Measurements from ENCODE around the gene PDCD6IP. TPM values are rescaled to one million over a fixed set of nuclear protein-coding genes. Genes with fewer than 3 reads are reported as not detected.

Gene PDCD6IP
- total RNA-seq, 4 donors from 2014 or later, result 93.9 to 181 (median 127) TPM

GRCh38 chr3:33883951-33884561 lies 85.6 kb downstream of the PDCD6IP start:
- intact Hi-C loops (cut with DNase I; ENCODE audit: low total_unique reads) (loop anchor here (5.0 kb wide), 1 partner anchor 798 kb away; no protein-coding TSS in a partner anchor), in situ Hi-C loops (cut with MboI; ENCODE audit: low sequenced_read_pairs in 4 of 4) (loop anchor here in 3 of 4 donors (10.0 to 25.0 kb wide), 2 partner anchors 801 to 803 kb away; no protein-coding TSS in a partner anchor)
- Histone ChIP-seq H3K9me3 (no peaks in the 10 kb centered on the region), H3K27me3 (no peaks in the 10 kb centered on the region), H3K4me1 (peaks cover 12 to 15% of the 10 kb centered on the region in 2 donors), H3K36me3 (no peaks in the 10 kb centered on the region), H3K27ac (peak overlapping the region in 2 of 4 donors; percentile 26 to 45), H3K4me3 (peak overlapping the region; percentile 11 to 45 (median 36))
- DNase-seq, result no peak
- ATAC-seq, result peak; percentile 53 to 66
- TF ChIP-seq POLR2A (IDR thresholded peaks at IDR 0.05), result no peak
- TF ChIP-seq CTCF (IDR thresholded peaks at IDR 0.05 in 4 of 5, conservative IDR thresholded peaks at IDR 0.05 in 1 of 5), result peak in 4 of 5 experiments; percentile 9 to 39 (median 16)

GRCh38 chr3:33884701-33885100 lies 86.3 kb downstream of the PDCD6IP start:
- Histone ChIP-seq H3K4me3 (no peak overlapping the region), H3K9me3 (no peaks in the 10 kb centered on the region), H3K36me3 (no peaks in the 10 kb centered on the region), H3K27ac (no peak overlapping the region), H3K27me3 (no peaks in the 10 kb centered on the region), H3K4me1 (peaks cover 10 to 14% of the 10 kb centered on the region in 2 donors)
- no peak for ATAC-seq
- in situ Hi-C loops (cut with MboI; ENCODE audit: low sequenced_read_pairs in 4 of 4), result loop anchor here in 3 of 4 donors (10.0 to 25.0 kb wide), 2 partner anchors 800 to 803 kb away; no protein-coding TSS in a partner anchor
- TF ChIP-seq CTCF (IDR thresholded peaks at IDR 0.05 in 4 of 5, conservative IDR thresholded peaks at IDR 0.05 in 1 of 5) (no peak), POLR2A (IDR thresholded peaks at IDR 0.05) (no peak)
- DNase-seq, result no peak
- intact Hi-C loops (cut with DNase I; ENCODE audit: low total_unique reads), result loop anchor here (5.0 kb wide), 1 partner anchor 798 kb away; no protein-coding TSS in a partner anchor

GRCh38 chr3:33885496-33885895 lies 87.1 kb downstream of the PDCD6IP start:
- DNase-seq (no peak), ATAC-seq (no peak)
- Histone ChIP-seq H3K36me3 (no peaks in the 10 kb centered on the region), H3K27ac (no peak overlapping the region), H3K4me3 (no peak overlapping the region), H3K9me3 (no peaks in the 10 kb centered on the region), H3K27me3 (no peaks in the 10 kb centered on the region), H3K4me1 (peaks cover 9 to 10% of the 10 kb centered on the region in 2 donors)
- in situ Hi-C loops (cut with MboI; ENCODE audit: low sequenced_read_pairs in 4 of 4), result loop anchor here in 3 of 4 donors (10.0 to 25.0 kb wide), 2 partner anchors 799 to 802 kb away; no protein-coding TSS in a partner anchor
- TF ChIP-seq POLR2A (IDR thresholded peaks at IDR 0.05), result no peak
- TF ChIP-seq CTCF (IDR thresholded peaks at IDR 0.05 in 4 of 5, conservative IDR thresholded peaks at IDR 0.05 in 1 of 5), result no peak
- intact Hi-C loops (cut with DNase I; ENCODE audit: low total_unique reads), result no loop called here

- H3K4me1 ChIP-seq, result peaks cover 9 to 10% of the 10 kb centered on the region in 2 donors
- H3K36me3 ChIP-seq, result no peaks in the 10 kb centered on the region
- ATAC-seq (no peak), DNase-seq (no peak)
- no peaks in the 10 kb centered on the region for H3K9me3 ChIP-seq
- intact Hi-C loops (cut with DNase I; ENCODE audit: low total_unique reads), result no loop called here
- TF ChIP-seq POLR2A (IDR thresholded peaks at IDR 0.05), result no peak
- no peak for TF ChIP-seq CTCF (IDR thresholded peaks at IDR 0.05 in 4 of 5, conservative IDR thresholded peaks at IDR 0.05 in 1 of 5)
- no peak overlapping the region for H3K4me3 ChIP-seq
- in situ Hi-C loops (cut with MboI; ENCODE audit: low sequenced_read_pairs in 4 of 4), result loop anchor here in 3 of 4 donors (10.0 to 25.0 kb wide), 2 partner anchors 799 to 801 kb away; no protein-coding TSS in a partner anchor
- no peak overlapping the region for H3K27ac ChIP-seq
- H3K27me3 ChIP-seq, result no peaks in the 10 kb centered on the region
Observed at GRCh38 chr3:33886015-33886414, 87.6 kb downstream of the PDCD6IP start.

All from gastrocnemius medialis (tissue), 4 donors.